ENCODE measurements around the gene TMEM150A.
"Not testable (repeated sequence)": the region's sequence is repeated elsewhere in the genome, so short reads cannot be mapped to it uniquely, and the experiment has no call there.

Gene TMEM150A

GRCh38 chr2:85564144-85564563, 38.3 kb downstream of the TMEM150A start:
- DNase-seq (ENCODE audit: low spot score) = no peak

GRCh38 chr2:85561280-85562212, 41.0 kb downstream of the TMEM150A start, which contains the start of gene GGCX:
GGCX (minus strand) TSS chr2:85561493; CDS start chr2:85561428, 65 bp downstream.
- DNase-seq (ENCODE audit: low spot score) = peak; percentile 96

- no peak for DNase-seq (ENCODE audit: low spot score)
Observed at GRCh38 chr2:85560812-85561279, 41.7 kb downstream of the TMEM150A start.

GRCh38 chr2:85560403-85560726, 42.1 kb downstream of the TMEM150A start:
- DNase-seq (ENCODE audit: low spot score) = not testable (repeated sequence)

GRCh38 chr2:85558160-85558559, 44.3 kb downstream of the TMEM150A start:
- DNase-seq (ENCODE audit: low spot score) = no peak

- no peak for DNase-seq (ENCODE audit: low spot score)
Observed at GRCh38 chr2:85557130-85557529, 45.4 kb downstream of the TMEM150A start.

GRCh38 chr2:85554980-85555612, 47.4 kb downstream of the TMEM150A start:
- DNase-seq (ENCODE audit: low spot score) = peak; percentile 29

GRCh38 chr2:85553184-85553583, 49.3 kb downstream of the TMEM150A start:
- no peak for DNase-seq (ENCODE audit: low spot score)

- peak; percentile 68 for DNase-seq (ENCODE audit: low spot score)
Observed at GRCh38 chr2:85551698-85552678, 50.5 kb downstream of the TMEM150A start.

GRCh38 chr2:85550486-85550885, 52.0 kb downstream of the TMEM150A start:
- no peak for DNase-seq (ENCODE audit: low spot score)

- DNase-seq (ENCODE audit: low spot score) = peak; percentile 32
Observed at GRCh38 chr2:85549826-85550225, 52.7 kb downstream of the TMEM150A start.

- DNase-seq (ENCODE audit: low spot score) = no peak
Observed at GRCh38 chr2:85549095-85549494, 53.4 kb downstream of the TMEM150A start.

- DNase-seq (ENCODE audit: low spot score) = no peak
Observed at GRCh38 chr2:85548608-85548900, 53.9 kb downstream of the TMEM150A start.
